HG02943 (cell line): ENCODE results near the gene XYLT1.
"Not testable (repeated sequence)": the region's sequence is repeated elsewhere in the genome, so short reads cannot be mapped to it uniquely, and the experiment has no call there.

ENCODE experiments used
- ATAC-seq: cut with Tn5 transposase; IDR thresholded peaks from one replicate; pipeline ENCODE4 v1.9.1; 2021; ENCODE audit warnings: mild to moderate bottlenecking, low read depth, moderate library complexity; ENCODE audit not compliant: unreplicated experiment

Gene XYLT1

DNA sequence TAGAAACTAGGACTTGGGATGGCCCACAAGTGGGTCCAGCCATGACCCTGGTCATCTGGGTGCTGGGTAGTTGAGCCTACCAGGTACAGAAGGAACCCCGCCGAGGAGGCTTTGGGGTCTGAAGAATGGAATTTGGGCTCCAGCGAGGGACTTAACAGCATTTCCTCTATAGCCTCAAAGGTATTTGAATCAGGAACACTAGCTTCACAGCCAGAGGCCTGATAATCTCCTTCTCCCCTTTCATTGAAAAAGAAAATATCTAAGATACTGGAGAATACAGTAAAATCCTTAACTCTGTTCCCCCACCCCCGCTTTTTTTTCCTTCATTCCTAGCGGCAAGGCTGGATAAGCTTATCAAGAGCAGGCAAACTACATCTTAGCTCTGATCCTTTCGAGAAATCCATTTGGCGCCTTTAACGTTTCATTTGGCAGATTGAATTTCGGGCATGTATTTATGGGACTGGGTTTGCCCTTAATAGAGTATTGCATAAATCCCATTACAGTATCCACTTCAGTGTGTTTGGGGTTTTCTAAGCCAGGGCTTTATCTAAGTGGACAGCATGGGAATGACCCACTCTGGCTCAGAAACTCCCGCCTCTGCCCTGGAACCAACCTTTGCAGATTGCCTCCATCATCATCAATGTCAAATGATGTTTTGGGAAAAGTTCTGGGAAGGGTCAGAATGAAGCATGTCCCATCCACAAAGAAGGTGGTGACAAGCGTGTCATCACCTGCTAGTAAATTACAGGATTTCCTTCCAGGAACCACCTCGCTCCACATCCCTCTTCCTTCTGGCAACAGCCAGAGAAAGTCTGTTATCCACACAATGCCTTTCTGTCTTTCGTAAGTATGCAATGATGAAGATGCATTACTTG, 36.9 kb downstream of the XYLT1 start:
- ATAC-seq, result no peak

- no peak for ATAC-seq
Observed at GRCh38 chr16:17432901-17433576, 37.7 kb downstream of the XYLT1 start.

- ATAC-seq, result no peak
Observed at GRCh38 chr16:17431968-17432625, 38.7 kb downstream of the XYLT1 start.

- ATAC-seq, result no peak
Observed at GRCh38 chr16:17431012-17431411, 39.7 kb downstream of the XYLT1 start.

- ATAC-seq, result no peak
Observed at GRCh38 chr16:17426451-17426850, 44.3 kb downstream of the XYLT1 start.

DNA sequence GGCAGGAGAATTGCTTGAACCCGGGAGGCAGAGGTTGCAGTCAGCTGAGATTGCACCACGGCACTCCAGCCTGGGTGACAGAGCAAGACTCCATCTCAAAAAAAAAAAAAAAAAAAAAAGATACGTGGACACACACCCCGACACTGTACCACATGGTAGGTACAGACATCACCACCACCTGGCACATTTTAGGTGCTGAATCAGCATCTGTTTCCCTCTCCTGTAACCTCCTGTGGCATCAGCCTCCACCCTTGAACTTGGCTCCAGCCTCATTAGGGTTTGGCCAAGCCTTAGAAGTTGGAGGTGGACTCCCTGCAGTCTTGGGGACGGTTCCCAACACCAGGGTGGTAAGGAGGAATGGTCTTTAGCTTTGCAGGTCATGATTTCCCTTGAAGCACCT, 46.0 kb downstream of the XYLT1 start:
- no peak for ATAC-seq

DNA sequence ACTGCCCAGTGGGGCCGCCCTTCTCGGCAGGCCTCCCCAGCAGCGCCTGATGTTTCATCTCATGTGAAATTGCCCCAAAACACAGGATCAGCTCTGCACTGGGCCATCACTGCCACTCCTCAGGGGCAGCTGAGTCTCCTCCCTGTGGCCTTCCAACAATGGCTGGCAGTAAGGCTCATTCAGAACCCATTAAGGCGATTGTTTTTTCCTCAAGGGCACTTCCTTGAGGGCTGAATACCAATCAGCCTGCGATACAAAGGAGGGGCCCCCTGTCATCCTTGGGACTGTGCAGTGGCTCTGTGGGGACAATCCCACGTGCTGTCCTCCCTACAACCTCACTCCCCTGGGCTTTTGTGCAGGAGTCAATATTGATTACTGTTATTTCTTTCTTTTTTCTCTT, 47.5 kb downstream of the XYLT1 start:
- no peak for ATAC-seq

DNA sequence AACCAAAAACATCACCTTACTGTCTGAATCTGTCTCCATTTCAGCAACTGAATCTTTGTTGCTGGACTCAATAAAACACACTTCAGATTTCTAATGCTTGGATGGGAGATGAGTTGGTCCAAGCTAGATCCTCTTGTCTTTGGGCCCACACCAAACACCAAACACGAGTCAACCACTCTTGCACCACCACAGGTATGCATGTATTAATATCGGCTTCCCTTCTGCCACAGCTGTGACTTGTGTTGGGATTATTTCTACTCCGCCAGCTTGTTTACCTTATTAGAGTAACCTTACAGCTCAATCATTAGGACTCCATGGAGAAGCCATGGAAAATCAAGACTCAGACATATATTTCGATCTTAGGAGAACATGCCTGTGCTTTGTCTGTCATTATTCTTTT, 49.9 kb downstream of the XYLT1 start:
- no peak for ATAC-seq

DNA sequence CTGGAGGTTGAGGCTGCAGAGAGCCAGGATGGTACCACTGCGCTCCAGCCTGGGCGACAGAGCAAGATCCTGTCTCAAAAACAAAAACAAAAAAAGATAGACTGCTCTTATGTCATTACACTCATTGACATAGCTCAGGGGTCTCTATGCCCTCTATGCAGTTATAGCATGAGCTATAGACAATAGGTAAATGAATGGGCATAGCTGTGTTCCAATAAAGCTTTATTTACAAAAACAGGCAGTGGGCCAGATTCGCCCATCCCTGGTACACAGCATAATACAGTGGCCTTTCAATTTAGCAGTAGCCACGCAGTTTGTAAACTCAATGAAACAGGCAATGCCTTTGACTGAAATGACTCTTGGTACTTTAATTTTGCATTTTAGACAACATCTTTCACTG, 51.5 kb downstream of the XYLT1 start:
- no peak for ATAC-seq

DNA sequence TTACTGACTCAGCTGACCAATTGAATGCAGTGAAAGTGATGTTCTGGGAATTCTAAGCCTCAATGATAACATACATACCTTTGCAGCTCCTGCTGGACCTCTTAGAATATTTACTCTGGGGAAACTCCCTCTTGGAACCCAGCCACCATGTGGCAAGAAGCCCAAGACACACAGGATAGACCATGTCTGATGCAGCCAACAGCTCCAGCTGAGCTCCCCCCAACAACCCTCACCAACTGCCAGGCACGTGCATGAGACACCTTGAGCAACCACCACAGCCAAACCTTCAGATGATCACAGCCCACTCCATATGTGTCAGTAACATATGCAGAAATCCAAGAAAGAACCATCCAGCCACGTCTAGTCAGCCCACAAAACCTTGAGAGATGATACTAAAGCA, 53.0 kb downstream of the XYLT1 start:
- no peak for ATAC-seq

GRCh38 chr16:17416461-17417311, 54.1 kb downstream of the XYLT1 start:
- ATAC-seq, result peak; percentile 92

DNA sequence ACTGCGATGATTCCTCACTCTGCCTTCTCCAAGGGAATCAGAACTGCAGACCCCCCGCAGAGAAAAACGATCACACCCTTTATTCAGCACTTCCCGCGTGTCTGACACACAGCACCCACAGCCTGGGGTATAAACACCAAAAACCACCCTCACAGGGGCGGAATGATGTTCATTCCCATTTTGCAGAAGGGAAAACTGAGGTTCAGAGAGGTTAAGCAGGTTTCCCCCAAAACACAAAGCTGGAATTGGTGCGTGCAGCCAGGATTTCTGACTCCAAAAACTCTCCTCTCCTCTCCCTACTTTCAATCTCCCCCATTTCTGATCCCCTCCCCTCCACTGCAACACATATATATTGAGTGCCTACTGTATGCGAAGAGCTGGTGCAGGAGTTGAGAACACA, 55.8 kb downstream of the XYLT1 start:
- ATAC-seq, result no peak

- no peak for ATAC-seq
Observed at GRCh38 chr16:17414421-17414820, 56.3 kb downstream of the XYLT1 start.

- no peak for ATAC-seq
Observed at GRCh38 chr16:17413508-17413907, 57.3 kb downstream of the XYLT1 start.

- no peak for ATAC-seq
Observed at GRCh38 chr16:17412791-17413190, 58.0 kb downstream of the XYLT1 start.

DNA sequence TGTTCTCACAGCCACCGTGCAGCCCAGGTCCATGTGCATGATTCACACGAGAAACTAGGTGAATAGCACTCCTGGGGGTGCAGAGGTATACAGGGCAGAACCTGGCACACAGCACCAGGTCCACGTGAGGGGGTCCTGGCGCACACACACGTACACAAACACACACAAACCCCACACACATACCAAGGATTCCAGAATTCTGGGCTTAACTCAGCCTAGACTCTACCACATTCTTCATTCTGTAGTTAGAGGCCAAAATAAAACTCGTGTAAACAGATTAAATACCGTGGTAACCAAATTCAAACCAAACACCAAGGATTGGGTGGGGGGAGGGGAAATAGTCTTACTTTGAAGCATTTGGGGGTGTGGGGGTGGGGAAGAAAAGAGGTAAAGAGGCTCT, 58.5 kb downstream of the XYLT1 start:
- no peak for ATAC-seq

- ATAC-seq, result no peak
Observed at GRCh38 chr16:17411263-17411662, 59.5 kb downstream of the XYLT1 start.

- ATAC-seq, result not testable (repeated sequence)
Observed at GRCh38 chr16:17410316-17410715, 60.4 kb downstream of the XYLT1 start.

DNA sequence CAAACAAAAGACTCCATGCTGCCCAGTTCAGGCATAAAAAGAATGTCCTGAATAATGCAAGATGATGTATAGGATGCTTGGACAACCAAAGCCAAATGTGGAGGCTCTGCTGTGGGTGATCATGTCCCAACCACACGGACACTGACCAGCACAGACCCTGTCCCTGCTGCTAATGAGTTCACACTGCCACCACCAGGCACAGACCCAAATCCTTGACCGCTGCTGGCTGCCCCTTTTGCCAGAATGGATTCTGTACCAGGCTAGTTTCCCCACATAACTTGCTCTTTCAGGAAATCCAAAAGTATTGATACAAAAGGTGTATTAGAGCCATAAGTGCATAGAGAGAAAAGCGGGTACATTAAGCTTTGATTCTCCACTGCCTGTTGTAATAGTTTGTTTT, 60.9 kb downstream of the XYLT1 start:
- ATAC-seq, result no peak

DNA sequence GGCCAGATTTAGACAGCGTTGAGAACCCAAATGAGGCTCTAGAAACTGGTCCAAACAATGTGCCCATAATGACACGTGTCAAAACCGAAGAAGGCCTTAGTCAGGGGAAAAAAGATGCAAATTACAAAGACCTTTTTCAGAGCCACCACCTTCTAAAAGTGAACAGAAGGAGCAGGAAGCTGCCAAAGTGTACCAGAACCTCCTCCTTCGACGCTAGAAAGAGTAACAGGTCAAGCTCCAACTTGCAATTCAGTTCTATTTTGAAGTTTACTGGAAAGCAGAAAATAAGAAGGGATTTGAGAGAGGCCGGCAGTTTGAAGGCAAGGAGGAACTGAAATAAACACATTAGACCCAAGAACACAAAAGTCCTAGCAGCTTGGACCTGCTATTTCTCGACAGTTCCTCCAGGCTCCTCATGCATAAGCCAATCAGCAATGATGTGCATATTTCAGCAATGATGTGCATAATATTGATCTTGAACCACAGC, 61.8 kb downstream of the XYLT1 start:
- no peak for ATAC-seq
